Astrocyte (in vitro differentiated cells and primary cell): ENCODE data around the gene KLHL14. TPM values are rescaled to one million over a fixed set of nuclear protein-coding genes. Genes with fewer than 3 reads are reported as not detected.
A peak's percentile ranks its signal among the peaks of the same experiment; 100 is the strongest.

Source experiments
- DNase-seq: peaks from one replicate; pipeline ENCODE4 v3.0.0-alpha.2; 2010; ENCODE audit warnings: low read depth
- FAIRE-seq: peaks from 2 replicates; lab custom pipeline; 2011; peaks lifted over from hg19 to GRCh38; lab: Jason Lieb, UNC
- H2AFZ ChIP-seq: 2 replicates; pipeline ENCODE4 v1.6.0; 2012; ENCODE audit warnings: low read depth, low read length, inconsistent platforms
- H3K27ac ChIP-seq: 2 replicates; pipeline ENCODE4 v1.5.1; 2011; ENCODE audit warnings: low read depth, low read length, inconsistent platforms
- H3K27me3 ChIP-seq: 2 replicates; pipeline ENCODE4 v1.6.0; 2011; ENCODE audit warnings: low read length, inconsistent platforms; ENCODE audit not compliant: insufficient read depth
- H3K36me3 ChIP-seq: 2 replicates; pipeline ENCODE4 v1.5.1; 2011; ENCODE audit warnings: low read length, inconsistent platforms; ENCODE audit not compliant: insufficient read depth
- H3K4me1 ChIP-seq: 2 replicates; pipeline ENCODE4 v1.5.1; 2011; ENCODE audit warnings: low read length, inconsistent platforms; ENCODE audit not compliant: insufficient read depth
- H3K4me2 ChIP-seq: 2 replicates; pipeline ENCODE4 v1.6.0; 2012; ENCODE audit warnings: low read length, inconsistent platforms
- H3K4me3 ChIP-seq: 2 replicates; pipeline ENCODE4 v1.5.1; 2011; ENCODE audit warnings: low read depth, mild to moderate bottlenecking, low read length, inconsistent platforms; ENCODE audit not compliant: insufficient read depth
- H3K79me2 ChIP-seq: 2 replicates; pipeline ENCODE4 v1.6.0; 2012; ENCODE audit warnings: mild to moderate bottlenecking, low read length, inconsistent platforms; ENCODE audit not compliant: insufficient read depth
- H3K9ac ChIP-seq: 2 replicates; pipeline ENCODE4 v1.6.0; 2012; ENCODE audit warnings: mild to moderate bottlenecking, low read length, inconsistent platforms
- H3K9me3 ChIP-seq: 2 replicates; pipeline ENCODE4 v1.5.1; 2012; ENCODE audit warnings: low read depth, mild to moderate bottlenecking, low read length, inconsistent platforms; ENCODE audit not compliant: insufficient read depth
- H4K20me1 ChIP-seq: 2 replicates; pipeline ENCODE4 v1.6.0; 2012; ENCODE audit warnings: low read length, inconsistent platforms; ENCODE audit not compliant: insufficient read depth
- H3K27ac Mint-ChIP-seq: one replicate; pipeline ENCODE4 v1.8.0; 2021; ENCODE audit warnings: mild to moderate bottlenecking, mixed read lengths; ENCODE audit not compliant: unreplicated experiment
- H3K27me3 Mint-ChIP-seq: one replicate; pipeline ENCODE4 v1.8.0; 2021; ENCODE audit warnings: low read depth, mixed read lengths; ENCODE audit not compliant: unreplicated experiment
- H3K36me3 Mint-ChIP-seq: one replicate; pipeline ENCODE4 v1.8.0; 2021; ENCODE audit warnings: low read depth, mixed read lengths; ENCODE audit not compliant: unreplicated experiment
- H3K4me1 Mint-ChIP-seq: one replicate; pipeline ENCODE4 v1.8.0; 2021; ENCODE audit warnings: low read depth, mixed read lengths; ENCODE audit not compliant: unreplicated experiment
- H3K4me3 Mint-ChIP-seq: one replicate; pipeline ENCODE4 v1.8.0; 2021; ENCODE audit warnings: mild to moderate bottlenecking, moderate library complexity, mixed read lengths; ENCODE audit not compliant: unreplicated experiment
- H3K9me3 Mint-ChIP-seq: one replicate; pipeline ENCODE4 v1.8.0; 2021; ENCODE audit warnings: mild to moderate bottlenecking, mixed read lengths; ENCODE audit not compliant: unreplicated experiment
- CTCF ChIP-seq: IDR thresholded peaks from 2 replicates; pipeline ENCODE4 v1.5.1; 2011; ENCODE audit warnings: low read depth, mild to moderate bottlenecking, inconsistent platforms, low read length, moderate library complexity; ENCODE audit not compliant: insufficient read depth
- EZH2 ChIP-seq: IDR thresholded peaks from 2 replicates; pipeline ENCODE4 v1.6.1; 2012; ENCODE audit warnings: mild to moderate bottlenecking, low read length, inconsistent platforms; ENCODE audit not compliant: insufficient read depth
- total RNA-seq: library from RNA; stranded (reverse); gene quantifications from 2 replicates; pipeline ENCODE4 v1.2.1, GENCODE V29; 2021

Gene KLHL14
- total RNA-seq, 1 donor from 2014 or later = 0.39 TPM

DNA sequence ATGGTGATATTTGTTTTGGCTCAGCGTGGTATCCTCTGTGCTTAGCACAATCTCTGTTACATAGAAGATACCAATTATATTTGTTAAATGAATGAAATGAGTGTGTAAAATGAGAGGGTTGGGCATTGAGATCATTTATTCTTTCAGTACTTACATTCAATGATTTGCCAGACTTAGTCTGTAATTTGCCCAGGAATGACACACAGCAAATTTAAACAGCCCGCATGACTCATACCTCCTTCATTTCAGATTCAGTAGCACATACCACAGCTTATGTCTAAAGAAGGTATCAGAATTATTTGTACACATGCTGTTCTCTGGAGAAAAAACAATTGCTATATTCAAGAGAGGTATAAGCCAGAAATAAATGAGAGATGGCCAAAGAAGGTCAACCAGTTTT, 37.0 kb downstream of the KLHL14 start:
- H3K27me3 Mint-ChIP-seq = no peaks in the 10 kb centered on the region
- Histone ChIP-seq H3K4me3 (no peak overlapping the region), H3K4me2 (no peak overlapping the region), H3K9ac (no peak overlapping the region), H3K4me1 (no peaks in the 10 kb centered on the region), H3K27me3 (no peaks in the 10 kb centered on the region), H4K20me1 (no peaks in the 10 kb centered on the region), H3K9me3 (no peaks in the 10 kb centered on the region), H3K27ac (no peak overlapping the region), H2AFZ (no peak overlapping the region), H3K36me3 (no peaks in the 10 kb centered on the region), H3K79me2 (no peaks in the 10 kb centered on the region)
- H3K36me3 Mint-ChIP-seq = peaks cover 1% of the 10 kb centered on the region
- DNase-seq (peak; percentile 82), FAIRE-seq (no peak)
- peaks cover 4% of the 10 kb centered on the region for H3K4me1 Mint-ChIP-seq
- no peaks in the 10 kb centered on the region for H3K9me3 Mint-ChIP-seq
- no peak overlapping the region for H3K4me3 Mint-ChIP-seq
- no peak overlapping the region for H3K27ac Mint-ChIP-seq
- TF ChIP-seq EZH2 (no peak), CTCF (no peak)

- H3K9me3 Mint-ChIP-seq = no peaks in the 10 kb centered on the region
- H3K27ac Mint-ChIP-seq = no peak overlapping the region
- no peaks in the 10 kb centered on the region for H3K27me3 Mint-ChIP-seq
Observed at GRCh38 chr18:32734442-32734841, 38.4 kb downstream of the KLHL14 start.

More at GRCh38 chr18:32734442-32734841, 38.4 kb downstream of the KLHL14 start:
- Histone ChIP-seq H3K4me3 (no peak overlapping the region), H3K4me2 (no peak overlapping the region), H3K27ac (no peak overlapping the region), H3K27me3 (no peaks in the 10 kb centered on the region), H3K79me2 (no peaks in the 10 kb centered on the region), H3K9ac (no peak overlapping the region), H3K9me3 (no peaks in the 10 kb centered on the region), H4K20me1 (no peaks in the 10 kb centered on the region), H3K4me1 (no peaks in the 10 kb centered on the region), H2AFZ (no peak overlapping the region), H3K36me3 (no peaks in the 10 kb centered on the region)
- DNase-seq (no peak), FAIRE-seq (no peak)
- H3K4me1 Mint-ChIP-seq = peaks cover 7% of the 10 kb centered on the region
- TF ChIP-seq CTCF (no peak), EZH2 (no peak)
- H3K36me3 Mint-ChIP-seq = peaks cover 1% of the 10 kb centered on the region
- no peak overlapping the region for H3K4me3 Mint-ChIP-seq
